NCI-H345 (cell line): ENCODE measurements around the gene UNC5A.

Source experiments
- DNase-seq: peaks from one replicate; lab custom pipeline; 2025; lab: John Stamatoyannopoulos, UW

Gene UNC5A

DNA sequence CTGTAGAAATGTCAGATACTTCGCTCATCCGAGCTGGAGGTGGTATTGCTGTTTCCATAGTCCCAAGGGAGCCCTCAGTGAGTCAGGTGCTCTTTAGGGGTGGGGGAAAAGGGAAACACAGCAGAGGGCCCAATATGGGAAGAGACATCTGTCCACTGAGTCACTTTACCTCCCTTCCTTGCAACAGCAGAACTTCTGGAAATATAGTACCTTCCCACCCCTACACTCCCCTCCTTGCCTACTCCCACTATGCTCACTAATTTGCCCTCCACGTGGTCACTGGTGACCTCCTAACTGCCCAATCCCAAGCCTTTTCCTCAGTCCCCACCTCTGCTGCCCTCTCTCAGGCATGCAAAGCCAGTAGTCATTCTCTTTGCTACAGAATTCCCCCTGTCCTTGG is 86.9 kb downstream of the UNC5A start:
- DNase-seq: no peak

DNA sequence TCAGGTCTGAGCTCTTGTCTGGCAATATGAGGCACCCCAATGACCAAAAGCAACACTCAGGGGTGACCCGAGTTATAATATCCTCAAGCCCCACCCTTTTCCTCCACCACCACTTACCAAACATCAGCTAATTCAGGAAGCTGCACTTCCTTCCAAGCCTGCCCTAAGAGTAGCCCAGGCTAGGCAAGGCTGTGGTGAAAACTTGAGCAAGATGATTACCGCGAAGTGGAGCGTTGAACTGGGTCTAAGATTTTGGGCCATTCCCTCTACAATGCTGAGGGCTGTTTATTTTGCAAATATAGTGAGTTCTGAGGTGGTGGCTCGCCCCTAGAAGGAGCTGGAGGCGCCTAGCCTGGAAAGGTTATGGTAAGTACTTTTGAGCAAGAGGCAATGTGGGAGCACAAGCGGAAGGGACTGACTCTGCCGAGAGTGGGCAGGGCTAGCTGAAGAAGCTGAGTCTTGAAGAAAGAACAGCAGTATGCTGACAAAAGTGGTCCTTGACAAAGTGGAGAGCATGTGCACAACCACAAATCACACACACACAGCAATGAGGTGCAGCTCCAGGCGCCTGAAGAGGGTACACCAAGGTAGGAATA is 89.0 kb downstream of the UNC5A start, which contains the start of gene HK3:
Gene HK3, minus strand, starts transcription at position 51 of the 596 bp plus-strand sequence. CDS start 3,187 bp downstream, outside the sequence.
- no peak for DNase-seq

DNA sequence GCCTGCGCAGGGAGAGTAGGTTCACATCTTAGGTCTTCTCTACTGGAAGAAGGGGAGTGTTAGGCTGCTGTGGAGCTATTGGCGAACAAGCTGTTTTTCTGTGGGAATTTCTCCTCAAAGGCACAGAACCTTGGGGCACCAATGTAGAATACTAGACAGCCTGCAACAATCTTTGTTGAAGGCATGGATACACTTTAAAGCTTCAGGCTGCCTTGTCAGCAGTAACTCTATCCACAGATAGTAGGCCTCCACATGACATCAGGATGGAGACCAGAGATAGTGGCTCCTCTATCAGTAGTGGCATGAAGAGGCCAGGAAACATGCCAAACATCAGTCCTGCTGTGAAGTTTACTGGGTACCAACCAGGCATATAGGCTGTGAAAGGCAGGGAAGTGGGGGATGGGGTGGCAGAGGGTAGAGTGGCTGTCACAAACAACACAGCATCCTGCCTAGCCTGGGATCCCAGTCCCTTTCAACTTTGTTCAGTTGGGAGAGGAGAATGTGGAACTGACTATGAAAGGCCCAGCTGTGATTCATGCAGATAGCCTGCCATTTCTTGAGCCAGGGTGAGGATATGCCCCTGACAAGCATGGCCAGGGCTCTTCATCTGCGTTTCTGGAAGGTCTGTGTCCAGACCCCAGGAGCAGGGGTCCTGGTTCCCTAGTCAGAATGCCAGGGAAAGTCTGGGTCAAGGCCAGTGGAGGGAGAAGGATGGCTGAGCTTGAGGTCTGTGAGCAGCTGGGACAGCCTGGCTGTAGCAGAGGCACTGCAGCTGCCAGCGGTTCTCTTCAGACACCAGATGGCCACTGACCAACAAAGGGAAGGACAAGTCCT is 89.8 kb downstream of the UNC5A start:
- no peak for DNase-seq

DNA sequence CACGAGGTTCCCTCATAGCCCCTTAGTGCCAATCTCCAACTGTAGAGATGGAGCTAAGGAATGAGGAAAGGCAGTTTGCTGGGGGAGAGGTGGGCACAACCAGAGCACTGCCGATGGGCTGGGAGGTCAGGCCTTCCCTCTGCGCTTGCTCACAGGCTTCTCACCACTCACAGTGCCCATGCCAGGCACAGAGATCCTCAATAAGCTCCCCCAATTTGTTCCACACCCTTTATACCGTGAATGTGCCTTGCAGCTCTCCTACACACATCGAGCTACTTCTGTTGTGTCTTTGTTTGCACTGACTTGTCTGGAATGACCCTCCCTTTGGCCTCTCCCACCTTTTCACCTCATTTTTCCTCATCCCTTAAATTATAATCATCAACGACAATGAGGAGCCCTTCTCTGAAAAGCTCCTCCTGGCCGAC is 90.4 kb downstream of the UNC5A start:
- no peak for DNase-seq

DNA sequence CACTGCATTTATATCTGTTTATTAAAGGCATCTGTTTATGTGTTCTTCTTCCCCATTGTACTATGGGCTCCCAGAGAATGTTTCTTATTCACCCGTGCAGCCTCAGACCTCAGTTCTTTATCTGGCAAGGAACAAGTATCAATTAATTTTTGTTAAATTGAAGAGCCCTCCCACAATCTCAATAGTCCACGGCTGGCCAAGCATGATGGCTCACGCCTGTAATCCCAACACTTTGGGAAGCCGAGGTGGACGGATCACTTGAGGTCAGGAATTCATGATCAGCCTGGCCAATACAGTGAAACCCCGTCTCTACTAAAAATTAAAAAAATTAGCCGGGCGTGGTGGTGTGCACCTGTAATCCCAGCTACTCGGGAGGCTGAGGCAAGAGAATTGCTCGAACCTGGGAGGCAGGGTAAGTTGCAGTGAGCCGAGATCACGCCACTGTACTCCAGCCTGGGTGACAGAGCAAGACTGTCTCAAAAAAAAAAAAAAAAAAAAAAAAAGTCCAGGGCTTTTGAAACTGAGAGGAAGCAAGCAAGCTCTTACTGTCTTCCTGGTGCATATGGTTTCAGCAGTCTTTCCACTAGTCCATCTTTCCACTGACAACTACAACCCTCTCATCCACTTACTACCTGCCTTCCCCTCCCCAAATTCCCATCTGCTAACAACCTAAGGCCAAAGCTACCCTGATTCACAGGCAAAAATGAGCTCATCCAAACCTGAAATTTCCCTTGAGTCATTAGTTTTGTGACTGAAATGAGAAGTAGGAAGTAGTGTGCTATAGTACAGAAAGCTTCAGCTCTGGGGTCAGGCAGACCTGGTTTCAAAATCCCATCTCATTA is 91.1 kb downstream of the UNC5A start:
- no peak for DNase-seq

DNA sequence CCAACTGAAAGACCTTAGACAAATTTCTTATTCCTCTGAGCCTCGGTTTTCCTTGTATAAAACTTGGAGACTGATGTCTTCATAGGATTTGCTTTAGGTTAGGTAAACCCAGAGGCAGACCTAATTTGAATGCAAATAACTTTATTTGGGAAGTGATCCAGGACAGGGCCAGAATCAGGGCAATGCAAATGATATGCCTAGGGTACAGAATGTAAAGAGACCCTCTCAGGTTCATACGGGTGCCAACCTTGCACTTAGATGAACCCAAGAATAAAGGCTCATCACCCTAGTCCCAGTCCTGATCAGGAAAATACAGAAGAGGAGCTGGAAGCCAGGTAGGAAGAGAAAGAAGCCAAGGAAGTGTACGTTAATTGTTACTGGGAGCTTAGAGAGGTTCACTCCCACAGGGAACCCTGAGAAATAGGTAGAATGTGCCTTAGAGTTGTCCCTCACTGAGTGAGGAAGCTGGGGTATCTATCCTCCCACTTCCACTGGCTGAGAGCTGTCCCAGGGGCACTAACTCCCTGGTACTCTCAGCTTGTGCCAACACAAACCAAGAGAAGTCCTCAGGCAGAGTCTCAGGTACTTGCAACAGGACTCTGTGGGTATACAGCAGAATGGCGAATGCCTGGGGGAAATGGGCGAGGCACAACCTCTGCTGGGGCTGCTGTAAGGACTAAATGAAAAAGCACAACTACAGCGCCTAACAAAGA is 91.9 kb downstream of the UNC5A start:
- no peak for DNase-seq

DNA sequence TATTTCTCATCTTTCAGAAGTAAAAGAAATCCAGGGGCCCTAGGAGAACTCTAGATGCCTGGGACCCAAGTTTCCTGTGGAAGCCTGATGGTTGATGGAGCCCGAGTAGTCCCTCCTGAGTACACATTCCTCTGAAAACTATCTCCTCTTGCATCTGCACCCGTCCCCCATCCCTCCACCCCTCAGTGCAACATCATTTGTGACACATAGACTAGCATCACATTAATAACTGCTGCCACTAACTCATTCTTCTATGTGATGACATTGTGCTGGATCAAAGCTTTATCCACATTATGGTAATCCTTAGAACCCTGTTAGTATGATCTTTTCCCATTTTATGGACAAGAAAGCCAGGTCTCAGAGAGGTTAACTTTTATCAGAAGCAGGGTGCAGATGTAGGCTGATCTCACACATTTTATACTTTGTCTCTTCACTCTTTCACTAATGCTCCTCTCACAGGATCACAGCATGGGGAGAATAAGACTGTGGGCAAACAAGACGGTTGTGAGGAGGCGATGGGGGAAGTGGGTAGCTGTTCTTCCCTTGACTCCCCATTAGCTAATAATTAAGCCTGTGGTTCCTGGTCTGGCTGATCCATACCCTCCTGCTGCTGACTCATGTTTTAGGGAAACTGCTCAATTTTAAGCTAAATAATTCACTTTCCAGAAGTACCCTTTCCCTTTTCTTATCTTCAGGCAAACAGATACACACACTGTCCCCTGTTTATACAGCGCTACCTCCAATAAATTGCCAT is 92.7 kb downstream of the UNC5A start:
- no peak for DNase-seq

DNA sequence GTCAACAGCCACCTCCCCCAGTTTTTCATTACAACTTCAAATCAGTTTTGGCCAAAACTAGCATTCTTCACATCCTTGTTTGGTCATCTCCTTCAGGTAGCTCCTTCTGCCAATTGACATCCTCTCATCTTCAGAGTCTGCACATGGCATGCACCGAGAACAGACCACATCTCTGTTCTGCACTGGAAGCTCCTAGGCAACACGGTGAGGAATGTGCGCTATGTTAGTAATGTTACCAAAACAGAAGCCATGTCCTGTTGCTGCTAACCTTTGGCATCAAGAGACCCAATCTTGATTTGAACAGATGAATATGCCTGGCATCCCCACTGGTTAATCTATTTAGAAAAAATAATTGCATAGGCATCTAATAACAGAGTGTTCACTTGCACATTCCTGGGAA is 93.9 kb downstream of the UNC5A start:
- no peak for DNase-seq

DNA sequence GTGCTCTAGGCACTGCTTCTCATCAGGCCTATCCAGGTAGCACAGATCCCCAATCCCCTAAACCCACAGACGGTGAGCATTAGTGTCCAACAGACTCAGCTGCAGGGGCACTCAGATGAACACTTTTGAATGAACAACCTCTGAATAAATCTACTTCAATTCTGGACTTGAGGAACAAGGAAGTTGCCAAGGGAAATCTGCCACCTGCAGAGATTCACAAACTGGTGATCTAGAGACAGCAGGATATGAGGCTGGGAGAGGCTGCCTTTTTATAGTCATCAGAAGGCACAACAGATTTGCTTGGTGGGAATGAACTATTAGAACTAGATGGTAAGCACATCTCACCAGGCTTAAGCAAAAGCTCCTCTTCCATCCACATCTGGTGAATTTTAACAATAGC is 95.8 kb downstream of the UNC5A start:
- no peak for DNase-seq

DNA sequence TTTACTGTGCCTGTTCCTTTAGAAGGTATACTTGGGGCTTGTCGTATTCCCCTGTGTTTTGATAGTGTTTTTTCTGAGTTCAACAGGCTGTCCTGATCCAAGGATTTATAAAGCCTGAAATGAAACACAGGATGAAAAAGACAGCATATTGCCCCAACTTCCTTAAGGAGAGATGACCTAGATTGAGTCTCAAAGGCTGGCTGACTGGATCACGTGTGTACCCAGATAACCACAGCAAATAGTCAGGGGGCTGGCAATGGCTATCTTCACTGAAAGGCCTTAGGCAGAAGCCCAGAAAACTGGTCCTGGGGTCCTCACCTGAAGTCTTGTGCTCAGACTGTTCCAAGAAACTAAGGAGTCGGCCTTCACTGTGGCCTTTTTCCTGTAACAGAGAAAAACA is 96.4 kb downstream of the UNC5A start:
- DNase-seq: no peak

DNA sequence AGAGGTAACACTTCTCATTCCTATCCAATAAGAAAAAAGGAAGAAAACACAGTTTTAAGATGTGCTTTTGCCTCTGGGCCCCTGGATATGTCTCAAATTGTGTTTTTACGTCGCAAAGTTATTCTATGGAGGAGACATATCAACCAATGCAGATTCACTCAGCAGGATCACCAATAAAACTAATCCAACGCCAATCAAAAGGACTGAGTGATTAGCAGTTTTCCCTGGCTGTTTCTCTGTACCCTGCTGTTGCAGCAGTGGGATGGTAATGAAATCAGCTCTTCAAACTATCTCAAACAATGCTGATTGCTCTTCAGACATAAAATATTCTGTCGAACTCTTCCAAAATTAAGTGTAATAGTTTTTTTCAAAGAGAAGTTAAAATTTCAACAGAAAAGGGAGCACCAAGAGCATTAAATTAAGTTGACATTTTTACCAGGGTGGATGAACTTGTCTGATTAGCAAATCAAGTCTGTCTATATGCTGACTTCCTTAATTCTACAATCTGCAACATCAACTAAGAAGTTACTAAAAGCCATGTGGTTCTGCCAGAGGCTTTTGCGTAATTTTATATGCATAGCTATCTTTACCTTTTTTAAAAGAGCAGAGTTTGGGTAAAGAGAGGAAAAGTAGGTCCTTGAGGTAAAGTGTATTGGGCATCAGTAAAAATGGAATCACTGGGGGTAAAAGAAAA is 98.5 kb downstream of the UNC5A start:
- DNase-seq: no peak

DNA sequence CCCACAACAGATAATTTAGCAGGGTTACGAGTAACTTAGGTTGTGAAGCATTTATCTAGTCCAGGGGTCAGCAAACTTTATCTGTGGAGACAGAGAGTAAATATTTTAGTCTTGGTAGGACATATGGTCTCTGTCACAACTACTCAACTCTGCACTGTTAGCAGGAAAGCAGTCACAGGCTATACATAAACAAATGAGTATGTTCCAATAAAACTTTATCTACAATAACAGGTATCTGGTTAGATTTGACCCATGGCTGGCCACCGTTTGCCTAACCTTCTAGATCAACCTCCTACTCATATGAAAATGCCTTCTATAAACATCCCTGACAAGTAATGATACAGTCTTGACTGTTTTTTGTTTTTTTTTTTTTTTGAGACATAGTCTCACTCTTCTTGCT is 101.8 kb downstream of the UNC5A start:
- DNase-seq: no peak

DNA sequence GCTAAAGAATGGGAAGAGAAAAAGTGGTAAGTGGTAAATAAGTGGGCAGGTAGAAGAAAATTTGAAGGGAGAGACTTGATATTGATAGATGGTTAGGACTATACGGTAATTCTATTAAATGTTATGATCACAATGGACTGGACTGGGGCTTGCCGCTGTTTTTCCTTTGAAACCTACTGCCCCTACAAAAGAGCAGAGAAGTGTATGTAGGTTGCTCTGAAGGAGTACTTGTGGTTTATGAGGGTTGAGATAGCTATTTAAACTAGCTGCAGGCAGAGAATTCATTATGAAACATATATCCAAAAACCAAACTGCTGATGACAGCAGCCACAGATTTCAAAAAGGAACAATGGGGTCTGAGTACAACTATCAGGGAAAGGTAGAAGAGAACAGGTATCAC is 105.5 kb downstream of the UNC5A start:
- DNase-seq: no peak

DNA sequence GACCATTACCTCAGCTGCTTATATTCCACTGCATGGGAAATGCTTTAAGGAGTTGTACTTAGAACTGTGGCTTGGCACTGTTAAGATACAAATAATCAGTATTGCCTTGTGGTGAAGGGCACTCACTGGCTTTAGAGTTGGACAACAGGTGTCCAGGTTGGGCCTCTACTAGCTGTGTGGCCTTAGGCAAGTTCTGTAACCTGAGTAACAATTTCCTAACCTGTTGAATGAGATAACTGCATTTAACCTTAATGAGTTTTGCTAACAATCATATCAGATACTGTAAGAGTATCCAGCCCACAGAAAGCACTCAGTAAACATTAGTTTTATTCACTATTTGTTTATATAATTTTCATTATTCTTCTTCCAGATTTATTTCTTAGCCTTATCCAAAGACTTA is 106.0 kb downstream of the UNC5A start:
- no peak for DNase-seq

DNA sequence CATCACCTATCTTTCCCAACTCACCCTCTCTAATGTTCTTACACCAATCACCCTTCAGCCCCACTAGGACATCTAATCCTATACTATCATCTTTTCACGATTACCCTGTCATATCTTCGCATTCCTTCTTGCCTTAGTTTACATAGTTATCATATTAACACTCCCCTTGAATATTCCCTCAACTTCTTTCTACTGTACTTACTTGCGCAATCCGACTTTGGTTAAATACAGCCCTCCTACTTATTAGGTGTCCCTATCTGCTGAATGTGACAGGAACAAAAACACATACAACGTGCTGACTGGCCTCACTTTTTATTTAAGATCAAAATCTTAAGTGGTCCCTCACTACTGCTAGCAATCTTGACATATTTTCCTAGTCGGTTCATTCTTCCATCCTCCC is 108.3 kb downstream of the UNC5A start:
- no peak for DNase-seq

DNA sequence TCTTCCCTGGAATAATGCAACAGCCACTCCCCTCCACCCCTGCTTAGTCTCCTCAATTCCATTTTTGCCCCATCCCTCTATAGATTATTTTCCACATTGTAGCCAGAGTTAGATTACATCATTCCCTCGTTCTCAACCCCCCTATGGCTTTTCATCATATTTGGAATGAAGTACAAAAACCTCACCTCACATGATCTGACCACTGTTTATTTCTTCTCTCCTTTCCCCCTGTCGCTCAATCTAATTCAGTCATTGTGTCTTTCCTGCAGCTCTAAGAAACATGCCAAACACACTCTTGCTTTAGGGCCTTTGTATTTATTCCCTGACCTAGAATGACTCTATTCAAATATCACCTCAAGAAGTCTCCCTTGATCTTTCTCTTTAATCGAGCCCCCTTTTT is 111.4 kb downstream of the UNC5A start:
- DNase-seq: no peak

DNA sequence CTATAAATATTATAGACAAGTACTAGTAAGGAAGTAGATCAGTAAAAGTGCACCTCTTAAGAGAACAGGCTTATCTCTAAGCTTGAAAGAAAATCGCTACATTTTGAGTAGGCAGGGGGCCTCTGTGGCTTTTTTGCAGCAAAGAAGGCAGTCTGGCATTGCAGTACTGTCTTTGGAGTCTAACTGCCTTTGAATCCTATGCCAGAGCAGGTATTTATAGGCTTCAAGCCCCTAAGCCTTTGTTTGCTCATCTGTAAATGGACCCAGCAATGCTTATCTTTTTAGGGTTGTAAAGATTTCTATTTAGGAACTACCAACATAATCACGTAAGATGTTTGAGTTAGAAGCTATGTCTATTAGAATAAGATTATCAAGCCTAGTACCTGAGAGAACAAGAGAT is 112.5 kb downstream of the UNC5A start:
- DNase-seq: no peak

DNA sequence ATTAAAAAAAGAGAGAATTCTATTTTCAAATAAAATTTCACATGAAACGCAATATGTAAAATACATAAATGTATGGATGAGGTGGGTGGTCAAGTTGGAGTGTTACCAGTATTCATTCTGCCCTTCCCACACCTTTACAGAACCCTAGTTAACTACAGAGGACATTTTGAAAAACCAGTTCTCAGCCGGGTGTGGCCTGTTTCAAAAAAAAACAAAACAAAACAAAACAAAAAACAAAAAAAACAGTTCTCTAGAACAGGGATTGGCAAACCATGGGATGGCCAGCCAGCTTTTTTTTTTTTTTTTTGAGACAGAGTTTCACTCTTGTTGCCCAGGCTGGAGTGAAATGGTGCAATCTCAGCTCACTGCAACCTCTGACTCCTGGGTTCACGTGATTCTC is 117.2 kb downstream of the UNC5A start:
- DNase-seq: no peak

DNA sequence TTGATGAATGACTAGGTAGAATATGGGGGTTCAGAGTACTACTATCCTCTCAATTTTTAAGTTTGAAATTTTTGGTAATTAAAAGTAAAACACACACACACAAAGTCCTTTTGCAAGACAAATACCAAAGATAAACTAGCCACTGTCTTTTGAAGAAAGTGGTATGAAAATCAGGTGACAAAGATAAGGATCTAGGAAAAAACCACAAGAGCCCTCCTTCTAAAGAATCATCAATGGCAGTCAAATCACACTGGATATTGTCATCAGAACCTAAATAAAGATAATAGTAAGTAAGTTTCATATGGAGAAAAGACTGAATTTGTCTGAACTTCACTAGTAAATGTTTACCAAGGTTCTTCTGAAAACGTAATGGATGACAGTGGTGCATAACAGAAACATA is 119.3 kb downstream of the UNC5A start:
- DNase-seq: no peak
